B cell (primary cell): ENCODE measurements around the gene TBC1D4.

ENCODE experiments used
- CTCF ChIP-seq: fragments of 200-600 bp; IDR thresholded peaks from one replicate; pipeline ENCODE4 v1.8.0; 2022; ENCODE audit warnings: antibody characterized with exemption, mild to moderate bottlenecking
- EZH2 ChIP-seq: IDR thresholded peaks from 2 replicates; pipeline ENCODE4 v1.6.1; 2012; ENCODE audit warnings: borderline replicate concordance, low read depth, mild to moderate bottlenecking, moderate library complexity, low read length; ENCODE audit not compliant: insufficient read depth, poor library complexity, severe bottlenecking

GRCh38 chr13:75369981-75370380 is 112.0 kb downstream of the TBC1D4 start:
- TF ChIP-seq CTCF: no peak
- no peak for TF ChIP-seq EZH2
